ENCODE results near the gene ZBTB2. TPM values are rescaled to one million over a fixed set of nuclear protein-coding genes. Genes with fewer than 3 reads are reported as not detected.
"Not testable (repeated sequence)": the region's sequence is repeated elsewhere in the genome, so short reads cannot be mapped to it uniquely, and the experiment has no call there.

The ZBTB2 gene
- total RNA-seq, 1 experiment from 2014 or later: 15.5 TPM

DNA sequence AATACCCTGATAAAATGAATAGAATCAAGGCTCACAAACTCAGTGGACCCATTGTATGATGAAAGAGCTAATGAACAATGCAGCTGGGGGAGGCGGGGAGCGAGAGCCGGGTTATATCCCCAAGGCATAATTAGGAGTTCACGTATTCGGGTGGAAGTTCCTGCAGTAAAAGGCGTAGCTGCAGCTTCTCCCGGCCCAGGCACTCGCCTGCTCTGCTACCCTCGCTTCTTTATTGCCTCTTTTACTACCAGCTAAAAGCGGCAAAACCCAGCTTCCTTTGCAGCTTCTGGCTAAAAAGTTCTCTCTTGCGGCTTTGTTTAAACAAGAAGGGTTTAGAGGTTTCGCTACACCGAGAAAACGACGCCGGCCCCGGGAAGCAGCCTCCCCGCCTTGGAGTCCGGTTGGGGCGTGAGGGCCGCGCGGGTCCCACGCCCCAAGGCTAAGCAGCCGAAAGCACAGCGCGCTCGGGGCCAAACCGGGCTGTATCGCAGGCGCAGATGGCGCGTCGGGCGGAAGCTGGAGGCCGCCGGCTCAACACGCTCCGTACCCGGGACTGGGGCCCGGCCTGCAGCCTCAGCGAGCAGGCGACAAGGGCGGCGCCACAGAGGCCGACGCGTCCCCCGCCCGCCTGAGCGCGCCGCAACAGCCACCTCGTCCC is 1.6 kb downstream of the ZBTB2 start:
- DNase-seq: peak; percentile 53
- peak overlapping the region; percentile 93 for H3K4me3 ChIP-seq (ENCODE audit: insufficient read depth, low read depth, low read length)

DNA sequence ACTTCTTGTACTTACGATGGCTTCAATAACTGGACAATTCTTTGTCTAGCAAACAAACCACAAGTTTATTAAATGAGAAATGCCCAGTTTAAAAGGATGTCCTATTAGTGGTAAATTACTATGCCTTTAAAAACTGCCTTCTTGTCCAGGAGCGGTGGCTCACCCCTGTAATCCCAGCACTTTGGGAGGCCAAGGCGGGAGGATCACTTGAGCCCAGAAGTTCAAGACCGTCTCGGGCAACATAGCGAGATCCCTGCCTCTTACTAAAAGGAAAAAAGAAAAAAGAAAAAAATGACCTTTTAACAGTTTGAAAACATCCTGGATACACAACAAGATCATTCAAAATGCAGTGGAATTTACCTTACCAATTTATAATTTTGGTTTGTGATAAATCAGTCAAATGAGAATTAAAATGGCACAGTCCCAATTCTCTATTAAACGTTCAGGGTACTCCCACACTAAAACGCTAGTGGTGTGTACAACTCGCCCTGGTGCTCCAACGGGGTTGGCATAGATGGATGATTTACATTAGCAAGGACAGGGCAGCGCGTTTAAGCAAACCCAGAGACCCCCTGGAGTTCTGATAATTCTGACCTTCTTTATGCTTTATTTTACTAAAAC is 2.3 kb downstream of the ZBTB2 start:
- Histone ChIP-seq H3K27me3 (ENCODE audit: control insufficient read depth, insufficient read depth, low read length) (no peaks in the 10 kb centered on the region), H3K4me3 (ENCODE audit: insufficient read depth, low read depth, low read length) (peak overlapping the region; percentile 93), H3K36me3 (replicated peaks; ENCODE audit: control insufficient read depth, insufficient read depth, low read length) (no peaks in the 10 kb centered on the region; the same call in 1 of the 2 replicates)
- DNase-seq: no peak

More for the DNA sequence above, 1.6 kb downstream of the ZBTB2 start:
- H3K36me3 ChIP-seq (replicated peaks; ENCODE audit: control insufficient read depth, insufficient read depth, low read length): no peaks in the 10 kb centered on the region; the same call in 1 of the 2 replicates
- H3K27me3 ChIP-seq (ENCODE audit: control insufficient read depth, insufficient read depth, low read length): no peaks in the 10 kb centered on the region

DNA sequence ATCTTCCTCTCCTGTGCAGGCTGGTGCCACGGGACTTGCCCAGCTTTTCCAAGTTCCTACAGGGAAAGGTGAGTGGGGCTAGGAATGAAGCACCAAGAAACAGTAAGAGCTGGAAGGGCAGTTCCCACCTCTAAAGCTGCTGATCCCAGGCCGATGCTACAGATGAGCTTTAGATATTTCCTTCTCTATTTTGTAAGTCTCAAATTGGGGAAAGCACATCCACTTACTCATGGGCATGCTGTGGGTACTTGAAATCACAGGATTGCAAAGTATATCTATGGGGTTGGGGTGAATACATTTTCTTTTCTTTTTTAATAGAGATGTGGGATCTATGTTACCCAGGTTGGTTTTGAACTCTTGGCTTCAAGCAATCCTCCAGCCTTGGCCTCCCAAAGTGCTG is 3.1 kb downstream of the ZBTB2 start:
- no peak for DNase-seq
- no peak overlapping the region for H3K4me3 ChIP-seq (ENCODE audit: insufficient read depth, low read depth, low read length)
- H3K36me3 ChIP-seq (replicated peaks; ENCODE audit: control insufficient read depth, insufficient read depth, low read length): 0 out of 2 replicates have a peak, but pooled peaks cover 1% of the 10 kb centered on the region
- no peaks in the 10 kb centered on the region for H3K27me3 ChIP-seq (ENCODE audit: control insufficient read depth, insufficient read depth, low read length)

- Histone ChIP-seq H3K36me3 (replicated peaks; ENCODE audit: control insufficient read depth, insufficient read depth, low read length) (0 out of 2 replicates have a peak, but pooled peaks cover 1% of the 10 kb centered on the region), H3K27me3 (ENCODE audit: control insufficient read depth, insufficient read depth, low read length) (no peaks in the 10 kb centered on the region), H3K4me3 (ENCODE audit: insufficient read depth, low read depth, low read length) (no peak overlapping the region)
- no peak for DNase-seq
These were observed 4.0 kb downstream of the ZBTB2 start for GRCh38 chr6:151387175-151387970.

DNA sequence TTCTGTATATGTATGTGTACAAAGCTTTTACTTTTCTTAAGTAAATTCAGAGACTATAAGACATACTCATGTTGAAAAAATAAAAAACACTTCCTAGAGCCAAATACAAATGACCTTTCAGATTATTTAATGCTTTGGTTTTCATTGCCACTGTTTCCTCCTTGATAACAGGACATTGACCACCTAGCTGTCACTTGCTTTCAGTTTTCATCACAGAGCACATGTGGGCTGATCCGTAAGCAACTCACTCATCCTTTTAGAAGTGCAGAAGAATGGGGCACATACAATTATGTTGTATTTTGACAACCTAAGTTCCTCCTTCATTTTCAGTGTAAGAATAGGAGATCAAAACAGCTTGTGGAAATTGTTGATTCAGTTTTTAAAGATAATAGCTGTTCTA is 6.2 kb downstream of the ZBTB2 start:
- no peaks in the 10 kb centered on the region for H3K27me3 ChIP-seq (ENCODE audit: control insufficient read depth, insufficient read depth, low read length)
- no peak overlapping the region for H3K4me3 ChIP-seq (ENCODE audit: insufficient read depth, low read depth, low read length)
- DNase-seq: no peak
- H3K36me3 ChIP-seq (replicated peaks; ENCODE audit: control insufficient read depth, insufficient read depth, low read length): 0 out of 2 replicates have a peak, but pooled peaks cover 1% of the 10 kb centered on the region

- Histone ChIP-seq H3K36me3 (replicated peaks; ENCODE audit: control insufficient read depth, insufficient read depth, low read length) (0 out of 2 replicates have a peak, but pooled peaks cover 1% of the 10 kb centered on the region), H3K27me3 (ENCODE audit: control insufficient read depth, insufficient read depth, low read length) (no peaks in the 10 kb centered on the region), H3K4me3 (ENCODE audit: insufficient read depth, low read depth, low read length) (no peak overlapping the region)
- no peak for DNase-seq
These were observed 7.2 kb downstream of the ZBTB2 start for GRCh38 chr6:151384151-151384550.

GRCh38 chr6:151382631-151383030 is 8.7 kb downstream of the ZBTB2 start:
- not testable (repeated sequence) for DNase-seq; H3K27me3 ChIP-seq (ENCODE audit: control insufficient read depth, insufficient read depth, low read length); H3K4me3 ChIP-seq (ENCODE audit: insufficient read depth, low read depth, low read length); H3K36me3 ChIP-seq (replicated peaks; ENCODE audit: control insufficient read depth, insufficient read depth, low read length)

GRCh38 chr6:151381722-151382121 is 9.6 kb downstream of the ZBTB2 start:
- Histone ChIP-seq H3K4me3 (ENCODE audit: insufficient read depth, low read depth, low read length) (no peak overlapping the region), H3K27me3 (ENCODE audit: control insufficient read depth, insufficient read depth, low read length) (no peaks in the 10 kb centered on the region), H3K36me3 (replicated peaks; ENCODE audit: control insufficient read depth, insufficient read depth, low read length) (0 out of 2 replicates have a peak, but pooled peaks cover 1% of the 10 kb centered on the region)
- no peak for DNase-seq

DNA sequence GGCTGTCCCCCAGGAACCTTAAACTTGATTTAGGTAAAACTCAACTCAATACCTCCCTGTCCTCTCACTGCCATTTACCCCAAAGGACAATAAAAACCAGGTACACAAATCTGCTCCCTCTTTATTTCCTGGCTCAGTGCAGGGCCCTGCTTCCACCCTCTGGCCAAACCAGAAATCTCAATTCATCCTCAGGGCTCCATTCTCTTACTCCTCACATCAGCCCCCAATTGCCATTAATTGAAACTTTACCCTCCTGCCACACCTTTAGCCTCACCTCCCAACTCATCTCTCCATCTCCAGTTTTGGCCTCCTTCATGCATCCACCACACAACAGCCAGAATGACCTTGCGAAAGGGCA is 10.5 kb downstream of the ZBTB2 start:
- peak; percentile 27 for DNase-seq

DNA sequence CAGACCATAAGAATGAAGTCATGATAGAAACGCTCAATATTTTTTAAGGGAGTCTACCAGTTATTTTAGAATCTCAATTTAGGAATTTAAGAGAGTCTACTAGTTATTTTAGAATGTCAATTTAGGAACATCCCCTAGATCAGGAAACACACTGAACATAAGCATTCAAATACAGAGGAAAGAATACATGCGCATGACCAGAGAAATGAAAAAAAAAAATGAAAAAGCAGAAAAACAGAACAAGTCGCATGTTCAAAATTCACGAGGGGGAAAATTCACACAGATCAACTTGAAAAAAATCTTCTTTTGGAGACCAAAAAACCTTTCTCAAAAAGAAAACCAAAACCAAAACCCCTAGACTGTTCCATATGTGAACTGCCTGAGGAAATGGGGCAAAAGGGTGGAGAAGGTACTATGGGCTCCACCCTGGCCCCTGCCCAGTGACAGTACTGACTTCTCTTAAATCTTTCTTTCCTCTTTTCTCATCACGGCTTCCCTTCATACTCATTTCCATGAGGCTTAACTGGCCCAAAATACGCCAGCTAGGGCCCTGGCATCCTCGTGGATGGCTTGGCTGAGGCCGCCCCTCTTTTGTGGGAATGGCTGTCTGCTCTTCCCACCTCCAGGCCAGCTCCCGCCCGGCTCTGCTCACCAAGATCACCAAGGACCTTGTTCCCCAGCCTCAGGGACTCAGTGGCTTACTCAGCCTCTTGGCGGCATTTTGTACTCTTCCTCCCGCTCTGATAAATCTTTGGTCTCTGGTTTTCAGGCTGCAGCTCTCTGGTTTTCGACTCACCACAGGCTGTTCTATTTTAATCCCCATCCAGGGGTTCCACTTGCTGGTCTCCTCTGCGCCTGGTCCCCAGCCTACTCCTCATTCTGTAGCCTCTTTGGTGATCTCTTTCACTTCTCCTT is 11.2 kb downstream of the ZBTB2 start:
- Histone ChIP-seq H3K27me3 (ENCODE audit: control insufficient read depth, insufficient read depth, low read length) (no peaks in the 10 kb centered on the region), H3K36me3 (replicated peaks; ENCODE audit: control insufficient read depth, insufficient read depth, low read length) (0 out of 2 replicates have a peak, but pooled peaks cover 1% of the 10 kb centered on the region), H3K4me3 (ENCODE audit: insufficient read depth, low read depth, low read length) (no peak overlapping the region)
- peak; percentile 24 for DNase-seq

More for the DNA sequence above, 10.5 kb downstream of the ZBTB2 start:
- Histone ChIP-seq H3K36me3 (replicated peaks; ENCODE audit: control insufficient read depth, insufficient read depth, low read length) (0 out of 2 replicates have a peak, but pooled peaks cover 1% of the 10 kb centered on the region), H3K4me3 (ENCODE audit: insufficient read depth, low read depth, low read length) (no peak overlapping the region), H3K27me3 (ENCODE audit: control insufficient read depth, insufficient read depth, low read length) (no peaks in the 10 kb centered on the region)

GRCh38 chr6:151377095-151377494 is 14.3 kb downstream of the ZBTB2 start:
- peaks cover 1% of the 10 kb centered on the region; the same call in 1 of the 2 replicates for H3K36me3 ChIP-seq (replicated peaks; ENCODE audit: control insufficient read depth, insufficient read depth, low read length)
- H3K27me3 ChIP-seq (ENCODE audit: control insufficient read depth, insufficient read depth, low read length): no peaks in the 10 kb centered on the region
- H3K4me3 ChIP-seq (ENCODE audit: insufficient read depth, low read depth, low read length): no peak overlapping the region
- no peak for DNase-seq

DNA sequence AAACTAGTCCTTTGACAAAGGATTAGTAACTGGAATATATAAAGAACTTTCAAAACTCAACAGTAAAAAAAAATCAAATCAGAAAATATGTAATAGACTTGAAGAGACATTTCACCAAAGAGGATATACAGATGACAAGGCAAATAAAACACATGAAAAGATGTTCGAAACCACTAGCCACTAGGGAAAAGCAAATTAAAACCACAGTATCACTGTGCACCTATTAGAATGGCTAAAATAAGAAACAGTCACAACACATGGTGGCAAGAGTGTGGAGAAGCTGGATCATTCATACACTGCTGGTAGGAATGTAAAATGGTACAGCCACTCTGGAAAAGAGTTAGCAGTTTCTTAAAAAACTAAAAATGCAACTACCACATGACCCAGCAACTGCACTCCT is 14.9 kb downstream of the ZBTB2 start:
- DNase-seq: no peak
- peaks cover 1% of the 10 kb centered on the region for H3K36me3 ChIP-seq (replicated peaks; ENCODE audit: control insufficient read depth, insufficient read depth, low read length)
- H3K27me3 ChIP-seq (ENCODE audit: control insufficient read depth, insufficient read depth, low read length): no peaks in the 10 kb centered on the region
- H3K4me3 ChIP-seq (ENCODE audit: insufficient read depth, low read depth, low read length): no peak overlapping the region

DNA sequence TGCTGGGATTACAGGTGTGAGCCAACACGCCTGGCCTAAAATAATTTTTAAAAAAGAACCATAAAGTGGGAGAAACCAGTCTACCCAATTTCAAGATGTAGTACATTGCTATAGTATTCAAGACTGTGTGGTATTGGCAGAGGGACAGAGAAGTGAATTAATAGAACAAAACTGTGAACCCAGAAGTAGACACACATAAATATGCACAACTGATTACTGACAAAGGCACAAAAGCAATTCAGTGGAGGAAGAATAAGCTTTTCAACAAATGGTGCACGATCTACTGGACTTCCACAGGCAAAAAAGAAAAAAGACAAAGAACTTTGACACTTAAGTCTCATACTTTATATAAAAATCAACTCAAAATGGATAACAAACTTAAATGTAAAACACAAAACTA is 15.5 kb downstream of the ZBTB2 start:
- H3K27me3 ChIP-seq (ENCODE audit: control insufficient read depth, insufficient read depth, low read length): no peaks in the 10 kb centered on the region
- no peak overlapping the region for H3K4me3 ChIP-seq (ENCODE audit: insufficient read depth, low read depth, low read length)
- no peak for DNase-seq
- peaks cover 1% of the 10 kb centered on the region for H3K36me3 ChIP-seq (replicated peaks; ENCODE audit: control insufficient read depth, insufficient read depth, low read length)

All from H7 (cell line).